Measurements from ENCODE around the gene COASY. TPM values are rescaled to one million over a fixed set of nuclear protein-coding genes. Genes with fewer than 3 reads are reported as not detected.

Gene COASY
- total RNA-seq, 4 donors from 2014 or later: 20.4 to 40.1 (median 22.7) TPM

- TF ChIP-seq CTCF (IDR thresholded peaks at IDR 0.05; ENCODE audit: low read depth): no peak
Measured at GRCh38 chr17:42538482-42538881, 23.5 kb upstream of the COASY start.

GRCh38 chr17:42541041-42541833, 20.7 kb upstream of the COASY start:
- TF ChIP-seq CTCF (IDR thresholded peaks at IDR 0.05; ENCODE audit: low read depth): no peak

- no peak for TF ChIP-seq CTCF (IDR thresholded peaks at IDR 0.05; ENCODE audit: low read depth)
Measured at GRCh38 chr17:42543190-42544079, 18.5 kb upstream of the COASY start.

- TF ChIP-seq CTCF (IDR thresholded peaks at IDR 0.05; ENCODE audit: low read depth): no peak
Measured at GRCh38 chr17:42544874-42545283, 17.1 kb upstream of the COASY start.

GRCh38 chr17:42547001-42547461, 14.9 kb upstream of the COASY start:
- TF ChIP-seq CTCF (IDR thresholded peaks at IDR 0.05; ENCODE audit: low read depth): no peak

- TF ChIP-seq CTCF (IDR thresholded peaks at IDR 0.05; ENCODE audit: low read depth): no peak
Measured at GRCh38 chr17:42547698-42548069, 14.3 kb upstream of the COASY start.

Measured in subcutaneous adipose tissue (tissue), 4 donors.